Epithelial cell of esophagus (primary cell): ENCODE measurements around the gene PAF1.

Experiments used
- DNase-seq: peaks from one replicate; pipeline ENCODE4 v3.0.0; 2010; ENCODE audit warnings: low read depth
- H3K4me3 ChIP-seq: 2 replicates; pipeline ENCODE4 v1.5.1; 2011; ENCODE audit warnings: mild to moderate bottlenecking, low read length, control low read depth
- CTCF ChIP-seq: IDR thresholded peaks from 2 replicates; pipeline ENCODE4 v1.5.1; 2011; ENCODE audit warnings: low read depth, mild to moderate bottlenecking, low read length, control low read depth, inconsistent platforms; ENCODE audit not compliant: insufficient read depth; ENCODE audit errors: missing control alignments

PAF1 gene

GRCh38 chr19:39412867-39413271, 22.0 kb upstream of the PAF1 start:
- no peak for TF ChIP-seq CTCF
- no peak for DNase-seq
- peak overlapping the region; percentile 92 for H3K4me3 ChIP-seq

GRCh38 chr19:39412100-39412866, 21.4 kb upstream of the PAF1 start, which contains the start of gene PLEKHG2:
Gene PLEKHG2, plus strand, starts transcription at chr19:39412669. Its CDS starts 1,418 bp downstream, at chr19:39414087.
- peak; percentile 73 for TF ChIP-seq CTCF
- peak within 1 kb of the TSS; percentile 92 for H3K4me3 ChIP-seq
- DNase-seq: peak; percentile 100

DNA sequence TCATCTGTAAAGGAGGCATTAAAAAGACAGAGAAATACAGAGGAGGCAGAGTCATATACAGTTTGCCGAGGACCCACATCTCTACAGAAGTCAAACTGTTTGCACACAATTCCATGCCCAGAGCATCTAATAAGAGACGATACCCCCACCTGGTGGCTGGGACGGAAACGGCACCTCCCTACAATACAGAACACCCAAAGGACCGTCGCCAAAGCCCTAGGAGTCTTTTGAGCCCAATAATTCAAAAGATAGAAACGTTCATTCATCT, 20.9 kb upstream of the PAF1 start:
- H3K4me3 ChIP-seq: peak overlapping the region; percentile 41
- peak; percentile 90 for DNase-seq
- TF ChIP-seq CTCF: peak; percentile 97

- peak; percentile 55 for DNase-seq
- TF ChIP-seq CTCF: no peak
- H3K4me3 ChIP-seq: peak overlapping the region; percentile 41
Measured at GRCh38 chr19:39411081-39411831, 20.4 kb upstream of the PAF1 start.

- no peak overlapping the region for H3K4me3 ChIP-seq
- TF ChIP-seq CTCF: no peak
- DNase-seq: peak; percentile 31
Measured at GRCh38 chr19:39410831-39411080, 19.9 kb upstream of the PAF1 start.

GRCh38 chr19:39410017-39410830, 19.3 kb upstream of the PAF1 start:
- TF ChIP-seq CTCF: no peak
- DNase-seq: no peak
- peak overlapping the region; percentile 41 for H3K4me3 ChIP-seq
